Rectal smooth muscle tissue (tissue), 1 donor: ENCODE measurements around the gene PADI6.

ENCODE experiments used
- H3K27ac ChIP-seq: one replicate; pipeline ENCODE4 v1.7.0; 2013; ENCODE audit warnings: low read depth, low read length, inconsistent platforms
- H3K27me3 ChIP-seq: one replicate; pipeline ENCODE4 v1.7.0; 2013; ENCODE audit warnings: low read length; ENCODE audit not compliant: control insufficient read depth, insufficient read depth
- H3K36me3 ChIP-seq: one replicate; pipeline ENCODE4 v1.7.0; 2013; ENCODE audit warnings: low read length; ENCODE audit not compliant: control insufficient read depth, insufficient read depth
- H3K4me1 ChIP-seq: one replicate; pipeline ENCODE4 v1.7.0; 2013; ENCODE audit warnings: low read length; ENCODE audit not compliant: control insufficient read depth, insufficient read depth
- H3K4me3 ChIP-seq: one replicate; pipeline ENCODE4 v1.7.0; 2013; ENCODE audit warnings: low read length
- H3K9ac ChIP-seq: one replicate; pipeline ENCODE4 v1.7.0; 2013; ENCODE audit warnings: low read length

The PADI6 gene

DNA sequence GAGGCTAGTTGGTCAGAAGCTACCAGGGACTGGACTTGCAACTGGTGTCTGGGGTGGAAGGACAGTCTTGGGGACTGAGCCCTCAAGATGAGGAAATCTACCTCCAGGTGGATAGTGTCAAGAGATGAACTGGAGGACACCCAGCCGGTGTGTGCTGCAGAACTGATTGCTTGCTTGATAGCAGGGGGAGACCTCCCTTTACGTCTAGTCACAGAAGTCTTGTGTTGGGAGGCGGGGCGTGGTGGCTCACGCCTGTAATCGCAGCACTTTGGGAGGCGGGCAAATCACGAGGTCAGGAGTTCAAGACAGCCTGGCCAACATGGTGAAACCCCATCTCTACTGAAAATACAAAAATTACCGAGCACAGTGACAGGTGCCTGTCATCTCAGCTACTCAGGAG lies 62.6 kb downstream of the PADI6 start:
- H3K9ac ChIP-seq = no peak overlapping the region
- H3K27ac ChIP-seq = no peak overlapping the region
- no peaks in the 10 kb centered on the region for H3K36me3 ChIP-seq
- no peaks in the 10 kb centered on the region for H3K27me3 ChIP-seq
- peaks cover 6% of the 10 kb centered on the region for H3K4me1 ChIP-seq
- no peak overlapping the region for H3K4me3 ChIP-seq

DNA sequence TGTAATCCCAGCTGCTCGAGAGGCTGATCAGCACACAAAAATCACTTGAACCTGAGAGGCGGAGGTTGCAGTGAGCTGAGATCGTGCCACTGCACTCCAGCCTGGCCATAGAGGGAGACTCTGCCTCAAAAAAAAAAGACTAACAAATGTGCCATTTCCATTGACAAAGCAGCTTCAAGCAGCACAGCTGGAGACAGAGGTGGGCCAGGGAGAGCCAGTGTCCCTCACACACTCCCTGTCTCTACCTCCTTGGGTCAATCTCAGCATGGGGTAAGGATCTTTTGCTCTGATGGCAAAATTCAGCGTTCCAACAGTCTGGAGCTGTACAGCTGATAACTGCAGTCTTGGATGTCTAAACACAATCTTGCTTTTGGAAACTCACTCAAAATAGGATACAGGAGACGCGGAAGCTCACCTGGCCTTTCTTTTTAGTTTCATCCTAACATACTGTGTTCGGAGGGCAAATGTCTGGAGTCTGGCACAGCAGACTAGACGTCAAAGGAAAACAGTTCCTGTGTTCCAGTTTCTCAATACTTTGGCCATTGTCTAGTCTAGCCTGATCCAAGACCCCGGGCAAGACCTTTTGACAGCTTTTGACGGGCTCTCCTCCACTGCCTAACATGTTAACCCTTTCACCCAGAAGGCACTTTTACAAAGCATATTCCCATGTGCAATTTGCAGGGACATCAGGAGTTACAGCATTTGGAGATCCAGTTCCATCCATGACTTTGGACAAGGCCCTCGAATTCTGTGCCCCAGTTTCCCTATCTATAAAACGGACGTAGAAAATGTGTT lies 64.6 kb downstream of the PADI6 start:
- Histone ChIP-seq H3K9ac (no peak overlapping the region), H3K27me3 (no peaks in the 10 kb centered on the region), H3K4me3 (peak overlapping the region; percentile 85), H3K4me1 (peaks cover 13% of the 10 kb centered on the region), H3K27ac (peak overlapping the region; percentile 57), H3K36me3 (no peaks in the 10 kb centered on the region)

- H3K36me3 ChIP-seq = no peaks in the 10 kb centered on the region
- H3K4me3 ChIP-seq = peak overlapping the region; percentile 85
- H3K27me3 ChIP-seq = no peaks in the 10 kb centered on the region
- H3K9ac ChIP-seq = no peak overlapping the region
- peak overlapping the region; percentile 57 for H3K27ac ChIP-seq
- H3K4me1 ChIP-seq = peaks cover 13% of the 10 kb centered on the region
These were observed 65.2 kb downstream of the PADI6 start for GRCh38 chr1:17437260-17437579.

GRCh38 chr1:17437580-17438317 lies 65.8 kb downstream of the PADI6 start:
- peaks cover 13% of the 10 kb centered on the region for H3K4me1 ChIP-seq

DNA sequence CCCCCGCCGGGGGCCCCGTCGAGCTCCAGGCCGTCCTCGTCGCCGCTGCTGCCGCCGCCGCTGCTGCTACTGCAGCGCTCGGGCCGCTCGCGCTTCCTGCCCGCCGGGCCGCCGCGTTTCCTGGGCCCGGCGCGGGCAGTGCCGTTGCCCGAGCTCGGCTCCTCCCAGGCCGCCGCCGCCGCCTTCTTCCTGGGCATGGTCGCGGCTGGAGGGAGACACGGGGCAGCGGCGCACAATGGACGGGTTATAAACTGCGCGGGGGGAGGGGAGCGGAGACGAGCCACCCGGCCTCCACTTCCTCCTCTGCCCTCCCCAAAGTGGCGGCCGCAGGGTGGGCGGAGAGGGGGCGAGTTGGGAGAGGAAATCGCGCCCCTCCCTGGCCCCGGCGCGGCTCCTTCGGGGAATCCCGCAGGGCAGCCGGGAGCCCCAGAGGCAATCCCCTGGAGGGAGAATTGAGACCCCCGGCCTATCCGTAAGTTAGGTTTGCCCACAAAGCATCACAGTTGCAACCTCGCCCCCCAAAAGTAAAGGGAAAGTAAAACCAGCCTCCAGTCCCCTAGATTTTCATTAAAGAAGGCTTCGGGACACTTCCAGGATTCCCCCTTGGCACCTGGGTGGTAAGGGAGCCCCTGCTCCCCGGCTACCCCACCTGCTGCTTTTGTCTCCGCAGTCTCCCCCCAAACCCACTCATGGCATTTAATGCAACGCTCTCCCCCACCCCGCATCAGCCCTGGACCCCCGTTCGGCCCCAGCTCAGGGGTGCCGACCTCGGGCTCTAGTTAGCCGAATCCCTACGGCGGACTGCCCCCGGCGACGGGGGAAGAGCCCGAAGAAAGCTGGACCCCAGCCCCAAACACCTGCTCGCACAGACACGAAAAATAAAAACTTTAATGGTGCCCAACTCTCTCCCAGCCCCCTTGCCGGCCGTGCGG lies 66.6 kb downstream of the PADI6 start:
- peak overlapping the region; percentile 72 for H3K27ac ChIP-seq
- H3K36me3 ChIP-seq = no peaks in the 10 kb centered on the region
- no peaks in the 10 kb centered on the region for H3K27me3 ChIP-seq
- H3K9ac ChIP-seq = peak overlapping the region; percentile 49
- peaks cover 13% of the 10 kb centered on the region for H3K4me1 ChIP-seq
- peak overlapping the region; percentile 85 for H3K4me3 ChIP-seq

More at GRCh38 chr1:17437580-17438317, 65.8 kb downstream of the PADI6 start:
- H3K27ac ChIP-seq = peak overlapping the region; percentile 72
- peak overlapping the region; percentile 85 for H3K4me3 ChIP-seq
- H3K27me3 ChIP-seq = no peaks in the 10 kb centered on the region
- no peak overlapping the region for H3K9ac ChIP-seq
- H3K36me3 ChIP-seq = no peaks in the 10 kb centered on the region

- Histone ChIP-seq H3K4me1 (peaks cover 13% of the 10 kb centered on the region), H3K36me3 (no peaks in the 10 kb centered on the region), H3K27me3 (no peaks in the 10 kb centered on the region), H3K4me3 (peak within 1 kb of the TSS; percentile 85), H3K27ac (peak within 1 kb of the TSS; percentile 81), H3K9ac (peak within 1 kb of the TSS; percentile 49)
These were observed 67.5 kb downstream of the PADI6 start, which contains the start of gene RCC2 for GRCh38 chr1:17439250-17440073. Gene RCC2 (minus strand): TSS chr1:17439677. CDS start chr1:17438514, 1,163 bp downstream.

GRCh38 chr1:17440074-17440826 lies 68.3 kb downstream of the PADI6 start:
- Histone ChIP-seq H3K4me3 (peak overlapping the region; percentile 69), H3K27ac (peak overlapping the region; percentile 81), H3K27me3 (no peaks in the 10 kb centered on the region), H3K9ac (peak overlapping the region; percentile 45), H3K4me1 (peaks cover 13% of the 10 kb centered on the region), H3K36me3 (no peaks in the 10 kb centered on the region)

GRCh38 chr1:17440827-17441168 lies 68.8 kb downstream of the PADI6 start:
- Histone ChIP-seq H3K4me1 (peaks cover 13% of the 10 kb centered on the region), H3K27me3 (no peaks in the 10 kb centered on the region), H3K27ac (no peak overlapping the region), H3K4me3 (no peak overlapping the region), H3K36me3 (no peaks in the 10 kb centered on the region), H3K9ac (peak overlapping the region; percentile 0)

DNA sequence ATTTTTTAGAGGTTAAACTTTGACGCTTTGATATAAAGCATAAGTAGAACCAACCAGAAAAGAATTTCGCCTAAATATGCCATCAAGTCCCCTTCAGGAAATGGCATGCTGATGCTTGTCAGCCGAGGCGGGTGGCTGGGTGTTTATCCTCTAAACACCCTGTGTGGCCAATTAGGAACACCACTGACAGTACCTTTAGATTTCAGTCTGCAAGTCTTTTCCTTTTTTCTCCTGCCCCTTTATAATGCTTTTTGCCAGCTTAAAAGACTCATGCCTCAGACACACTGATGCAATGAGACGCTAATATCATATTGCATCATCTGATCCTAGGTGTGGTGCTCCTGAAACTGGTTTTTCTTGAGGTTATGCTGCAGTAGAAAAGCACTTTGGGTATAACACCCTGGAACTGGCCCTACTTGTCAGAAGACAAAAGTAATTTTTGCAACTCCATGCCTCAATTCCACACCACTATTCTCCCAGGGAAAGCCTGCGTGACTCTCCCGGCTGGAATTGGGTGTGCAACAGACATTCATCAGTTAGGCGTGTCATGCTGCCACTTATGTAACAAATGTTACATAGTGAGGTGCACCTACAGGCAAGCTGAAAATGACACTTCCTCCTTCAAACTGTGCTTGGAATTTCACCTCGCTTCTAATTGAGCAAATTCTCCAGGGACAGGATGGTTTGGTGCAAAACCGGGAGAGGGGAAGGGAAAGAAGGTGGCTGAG lies 69.4 kb downstream of the PADI6 start:
- peaks cover 13% of the 10 kb centered on the region for H3K4me1 ChIP-seq
- H3K27me3 ChIP-seq = no peaks in the 10 kb centered on the region
- no peak overlapping the region for H3K27ac ChIP-seq
- no peaks in the 10 kb centered on the region for H3K36me3 ChIP-seq
- H3K4me3 ChIP-seq = no peak overlapping the region
- no peak overlapping the region for H3K9ac ChIP-seq

- Histone ChIP-seq H3K36me3 (no peaks in the 10 kb centered on the region), H3K4me3 (no peak overlapping the region), H3K4me1 (peaks cover 9% of the 10 kb centered on the region), H3K9ac (no peak overlapping the region), H3K27ac (no peak overlapping the region), H3K27me3 (no peaks in the 10 kb centered on the region)
These were observed 70.0 kb downstream of the PADI6 start for GRCh38 chr1:17441993-17442357.

GRCh38 chr1:17442841-17443240 lies 70.8 kb downstream of the PADI6 start:
- Histone ChIP-seq H3K36me3 (no peaks in the 10 kb centered on the region), H3K9ac (no peak overlapping the region), H3K27ac (no peak overlapping the region), H3K4me3 (no peak overlapping the region), H3K27me3 (no peaks in the 10 kb centered on the region), H3K4me1 (peaks cover 7% of the 10 kb centered on the region)
